CD4-positive, CD25-positive, alpha-beta regulatory T cell (primary cell): ENCODE data around the gene RAMP1. TPM values are rescaled to one million over a fixed set of nuclear protein-coding genes. Genes with fewer than 3 reads are reported as not detected.

Experiments
- ATAC-seq, 2 donors: fragments of 150-1000 bp; cut with Tn5 transposase; one replicate each; pipeline ENCODE4 v1.10.0; 2021; ENCODE audit warnings: low read depth in 2 of 2, moderate number of reproducible peaks in 2 of 2, moderate library complexity in 1 of 2
- DNase-seq, 3 donors: peaks; one replicate each; pipeline versions ENCODE4 v3.0.0 to v3.0.0-alpha.2; 2012 to 2022; ENCODE audit warnings: mixed read lengths in 1 of 3
- H3K27ac ChIP-seq: one replicate; pipeline ENCODE4 v1.7.0; 2013; ENCODE audit warnings: mild to moderate bottlenecking, low read length; ENCODE audit not compliant: insufficient read depth, poor library complexity, severe bottlenecking
- H3K27me3 ChIP-seq: one replicate; pipeline ENCODE4 v1.7.0; 2013; ENCODE audit warnings: low read length; ENCODE audit not compliant: control insufficient read depth, insufficient read depth
- H3K36me3 ChIP-seq: one replicate; pipeline ENCODE4 v1.7.0; 2013; ENCODE audit warnings: mild to moderate bottlenecking, low read length, moderate library complexity; ENCODE audit not compliant: control insufficient read depth, insufficient read depth
- H3K4me1 ChIP-seq: 2 replicates; pipeline ENCODE4 v1.7.0; 2013; ENCODE audit warnings: mild to moderate bottlenecking, low read length; ENCODE audit not compliant: insufficient read depth, control insufficient read depth, poor library complexity, severe bottlenecking
- H3K4me3 ChIP-seq: one replicate; pipeline ENCODE4 v1.7.0; 2013; ENCODE audit warnings: low read depth, mild to moderate bottlenecking, low read length, moderate library complexity
- H3K9me3 ChIP-seq, 2 experiments: 1 replicate in 1 of 2; 2 replicates in 1 of 2; pipeline ENCODE4 v1.7.0; 2013; ENCODE audit warnings: low read length in 2 of 2, mild to moderate bottlenecking in 1 of 2, moderate library complexity in 1 of 2; ENCODE audit not compliant: control insufficient read depth in 2 of 2
- H3K27ac Mint-ChIP-seq, 3 donors: one replicate each; pipeline ENCODE4 v1.8.0; 2020 to 2022; ENCODE audit warnings: mild to moderate bottlenecking in 3 of 3, mixed read lengths in 3 of 3, moderate library complexity in 2 of 3
- H3K27me3 Mint-ChIP-seq: one replicate; pipeline ENCODE4 v1.8.0; 2022; ENCODE audit warnings: mild to moderate bottlenecking, mixed read lengths
- H3K36me3 Mint-ChIP-seq: one replicate; pipeline ENCODE4 v1.8.0; 2020; ENCODE audit warnings: mixed read lengths
- H3K4me1 Mint-ChIP-seq, 4 donors: one replicate each; pipeline ENCODE4 v1.8.0; 2020 to 2022; ENCODE audit warnings: mixed read lengths in 4 of 4, mild to moderate bottlenecking in 1 of 4
- H3K4me3 Mint-ChIP-seq, 4 donors: one replicate each; pipeline ENCODE4 v1.8.0; 2020 to 2022; ENCODE audit warnings: mild to moderate bottlenecking in 4 of 4, mixed read lengths in 4 of 4, moderate library complexity in 3 of 4
- H3K9me3 Mint-ChIP-seq, 7 donors: one replicate each; pipeline ENCODE4 v1.8.0; 2020 to 2022; ENCODE audit warnings: mixed read lengths in 7 of 7, mild to moderate bottlenecking in 3 of 7, moderate library complexity in 2 of 7
- polyA plus RNA-seq, 4 donors: library from polyadenylated mRNA; unstranded; fragments of 300-500 nt; fragmentation: Illumina TruSeq; gene quantifications; one replicate each; pipeline ENCODE4 v1.2.3, GENCODE V29; 2021
- total RNA-seq: library from RNA; stranded (reverse); gene quantifications from one replicate; pipeline ENCODE4 v1.2.3, GENCODE V29; 2022

RAMP1 gene
- total and polyA plus RNA-seq, 5 donors from 2014 or later, result 0.22 TPM; not detected in 4

GRCh38 chr2:237929979-237930378 is 70.6 kb downstream of the RAMP1 start:
- Mint-ChIP-seq H3K27ac (no peak overlapping the region), H3K27me3 (no peaks in the 10 kb centered on the region), H3K4me3 (no peak overlapping the region), H3K9me3 (peaks cover 0 to 6% (median 0%) of the 10 kb centered on the region in 7 donors), H3K4me1 (peaks cover 5 to 28% (median 13%) of the 10 kb centered on the region in 4 donors), H3K36me3 (no peaks in the 10 kb centered on the region)
- DNase-seq (no peak), ATAC-seq (no peak)
- H3K4me3 ChIP-seq, result no peak overlapping the region
- no peaks in the 10 kb centered on the region for H3K9me3 ChIP-seq
- no peaks in the 10 kb centered on the region for H3K36me3 ChIP-seq
- peaks cover 7% of the 10 kb centered on the region for H3K4me1 ChIP-seq
- no peaks in the 10 kb centered on the region for H3K27me3 ChIP-seq
- H3K27ac ChIP-seq, result no peak overlapping the region

- Histone ChIP-seq H3K4me3 (no peak overlapping the region), H3K36me3 (no peaks in the 10 kb centered on the region), H3K27me3 (no peaks in the 10 kb centered on the region), H3K4me1 (peaks cover 2% of the 10 kb centered on the region), H3K27ac (no peak overlapping the region), H3K9me3 (no peaks in the 10 kb centered on the region)
- Mint-ChIP-seq H3K4me3 (no peak overlapping the region), H3K36me3 (no peaks in the 10 kb centered on the region), H3K27ac (no peak overlapping the region), H3K27me3 (no peaks in the 10 kb centered on the region), H3K9me3 (peaks cover 0 to 6% (median 0%) of the 10 kb centered on the region in 7 donors), H3K4me1 (peaks cover under 1 to 24% (median 8%) of the 10 kb centered on the region in 4 donors)
- no peak for ATAC-seq
- DNase-seq, result no peak
Observed at GRCh38 chr2:237931205-237931721, 71.8 kb downstream of the RAMP1 start.

GRCh38 chr2:237932731-237933131 is 73.3 kb downstream of the RAMP1 start:
- no peaks in the 10 kb centered on the region for H3K36me3 ChIP-seq

DNA sequence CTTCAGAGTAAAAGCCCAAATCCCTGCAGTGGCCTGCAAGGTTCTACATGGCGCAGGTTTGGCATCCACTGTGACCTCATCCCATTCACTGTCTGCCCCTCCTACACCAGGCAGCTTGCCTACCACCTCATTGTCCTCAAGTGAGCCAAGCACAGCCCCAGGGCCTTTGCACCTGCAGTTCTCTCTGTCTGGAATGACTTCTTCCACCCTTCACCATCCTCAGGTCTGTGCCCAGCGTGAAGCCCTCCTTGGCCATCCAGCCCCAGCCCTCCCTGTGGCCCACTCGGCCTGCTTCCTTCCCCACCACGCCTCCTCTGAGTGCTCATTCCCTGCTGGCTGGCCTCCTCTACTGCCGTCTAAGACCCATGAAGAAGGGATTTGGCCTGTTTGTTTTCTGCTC is 74.8 kb downstream of the RAMP1 start:
- Mint-ChIP-seq H3K27ac (peak overlapping the region in 2 of 3 donors; percentile 45 to 60), H3K4me1 (peaks cover 2 to 18% (median 7%) of the 10 kb centered on the region in 4 donors), H3K9me3 (peaks cover 0 to 6% (median 0%) of the 10 kb centered on the region in 7 donors), H3K36me3 (no peaks in the 10 kb centered on the region), H3K4me3 (no peak overlapping the region), H3K27me3 (no peaks in the 10 kb centered on the region)
- no peak overlapping the region for H3K27ac ChIP-seq
- H3K4me3 ChIP-seq, result no peak overlapping the region
- DNase-seq (no peak), ATAC-seq (no peak)
- no peaks in the 10 kb centered on the region for H3K27me3 ChIP-seq
- H3K4me1 ChIP-seq, result no peaks in the 10 kb centered on the region
- H3K9me3 ChIP-seq, result no peaks in the 10 kb centered on the region
- H3K36me3 ChIP-seq, result no peaks in the 10 kb centered on the region

More at GRCh38 chr2:237932731-237933131, 73.3 kb downstream of the RAMP1 start:
- Mint-ChIP-seq H3K36me3 (no peaks in the 10 kb centered on the region), H3K4me3 (no peak overlapping the region), H3K27ac (no peak overlapping the region), H3K9me3 (peaks cover 0 to 6% (median 0%) of the 10 kb centered on the region in 7 donors), H3K4me1 (peaks cover 0 to 17% (median 7%) of the 10 kb centered on the region in 4 donors), H3K27me3 (no peaks in the 10 kb centered on the region)
- no peaks in the 10 kb centered on the region for H3K4me1 ChIP-seq
- DNase-seq (no peak), ATAC-seq (no peak)
- no peaks in the 10 kb centered on the region for H3K27me3 ChIP-seq
- no peak overlapping the region for H3K27ac ChIP-seq
- no peaks in the 10 kb centered on the region for H3K9me3 ChIP-seq
- no peak overlapping the region for H3K4me3 ChIP-seq

- Histone ChIP-seq H3K27ac (no peak overlapping the region), H3K4me3 (no peak overlapping the region), H3K9me3 (peaks cover 0 to 4% of the 10 kb centered on the region in 2 experiments), H3K27me3 (no peaks in the 10 kb centered on the region), H3K4me1 (peaks cover 6% of the 10 kb centered on the region), H3K36me3 (no peaks in the 10 kb centered on the region)
- Mint-ChIP-seq H3K36me3 (no peaks in the 10 kb centered on the region), H3K4me3 (no peak overlapping the region), H3K9me3 (peaks cover 0 to 7% (median 3%) of the 10 kb centered on the region in 7 donors), H3K27ac (no peak overlapping the region), H3K27me3 (no peaks in the 10 kb centered on the region), H3K4me1 (peaks cover 13 to 30% (median 16%) of the 10 kb centered on the region in 4 donors)
- DNase-seq (no peak), ATAC-seq (no peak)
Observed at GRCh38 chr2:237935740-237936452, 76.5 kb downstream of the RAMP1 start.

DNA sequence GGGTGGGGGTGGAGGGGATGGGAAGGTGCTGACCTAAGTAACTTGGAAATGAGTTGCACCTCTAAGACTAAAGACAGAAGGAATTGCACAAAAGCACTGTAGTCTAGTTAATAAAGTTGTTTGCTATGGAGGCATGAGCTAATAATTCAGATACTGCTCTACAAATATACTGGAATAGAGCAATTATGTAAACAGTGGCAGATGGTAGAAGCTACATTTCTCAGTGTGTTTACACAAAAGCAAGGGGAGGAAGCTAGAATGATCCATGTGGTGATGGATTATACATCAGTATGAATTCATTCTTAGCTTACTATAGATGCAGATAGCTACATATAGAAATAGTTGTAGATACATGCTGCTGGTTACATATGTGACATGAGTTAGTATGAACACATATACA is 79.8 kb downstream of the RAMP1 start:
- Histone ChIP-seq H3K9me3 (peaks cover 0 to 17% of the 10 kb centered on the region in 2 experiments), H3K4me1 (peaks cover 37% of the 10 kb centered on the region), H3K27me3 (no peaks in the 10 kb centered on the region), H3K4me3 (no peak overlapping the region), H3K27ac (no peak overlapping the region), H3K36me3 (no peaks in the 10 kb centered on the region)
- no peak for ATAC-seq
- no peaks in the 10 kb centered on the region for H3K36me3 Mint-ChIP-seq
- no peak overlapping the region for H3K27ac Mint-ChIP-seq
- H3K9me3 Mint-ChIP-seq, result peaks cover 3 to 11% (median 5%) of the 10 kb centered on the region in 7 donors
- no peaks in the 10 kb centered on the region for H3K27me3 Mint-ChIP-seq
- no peak for DNase-seq
- peaks cover 32 to 58% (median 34%) of the 10 kb centered on the region in 4 donors for H3K4me1 Mint-ChIP-seq
- H3K4me3 Mint-ChIP-seq, result peak overlapping the region in 3 of 4 donors; percentile 4 to 55 (median 17)

GRCh38 chr2:237940828-237941227 is 81.4 kb downstream of the RAMP1 start:
- no peak for ATAC-seq
- Mint-ChIP-seq H3K4me3 (peak overlapping the region in 1 of 4 donors; percentile 41), H3K9me3 (peaks cover 3 to 16% (median 9%) of the 10 kb centered on the region in 7 donors), H3K4me1 (peaks cover 25 to 67% (median 34%) of the 10 kb centered on the region in 4 donors), H3K36me3 (peaks cover 3% of the 10 kb centered on the region), H3K27me3 (no peaks in the 10 kb centered on the region), H3K27ac (peak overlapping the region; percentile 35 to 84 (median 83))
- peaks cover 0 to 24% of the 10 kb centered on the region in 2 experiments for H3K9me3 ChIP-seq
- no peak overlapping the region for H3K4me3 ChIP-seq
- no peaks in the 10 kb centered on the region for H3K27me3 ChIP-seq
- H3K36me3 ChIP-seq, result no peaks in the 10 kb centered on the region
- peaks cover 46% of the 10 kb centered on the region for H3K4me1 ChIP-seq
- peak overlapping the region; percentile 61 for H3K27ac ChIP-seq
- DNase-seq, result no peak
